ENCODE data around the gene LRCH4.

- peak in 2 of 3 experiments; percentile 90 to 94 for TF ChIP-seq CTCF (IDR thresholded peaks at IDR 0.05)
- no peak for TF ChIP-seq POLR2AphosphoS5 (IDR thresholded peaks at IDR 0.05)
- TF ChIP-seq POLR2A (IDR thresholded peaks at IDR 0.05; ENCODE audit: low read depth): no peak
Observed at GRCh38 chr7:100563809-100564400, 22.0 kb downstream of the LRCH4 start.

Data from esophagus muscularis mucosa (tissue), 3 donors.